GM10266 (cell line): ENCODE results near the gene CFAP107.

Experiments used
- DNase-seq: peaks from one replicate; pipeline ENCODE4 v3.0.0; 2012; ENCODE audit errors: extremely low spot score
- CTCF ChIP-seq: IDR thresholded peaks from 2 replicates; pipeline ENCODE4 v1.5.1; 2012; ENCODE audit warnings: mild to moderate bottlenecking, low read depth; ENCODE audit not compliant: control insufficient read depth, insufficient read depth; ENCODE audit errors: missing control alignments

CFAP107 gene

GRCh38 chr1:12741946-12742345 lies 4.1 kb upstream of the CFAP107 start:
- DNase-seq = no peak
- no peak for TF ChIP-seq CTCF

- no peak for DNase-seq
- TF ChIP-seq CTCF = no peak
These were observed 641 bp upstream of the CFAP107 start for GRCh38 chr1:12745126-12745991.

GRCh38 chr1:12748778-12749355 lies 2.9 kb downstream of the CFAP107 start:
- no peak for DNase-seq
- TF ChIP-seq CTCF = no peak

GRCh38 chr1:12754738-12755137 lies 8.7 kb downstream of the CFAP107 start:
- DNase-seq = no peak
- no peak for TF ChIP-seq CTCF

GRCh38 chr1:12756273-12756672 lies 10.3 kb downstream of the CFAP107 start:
- no peak for DNase-seq
- TF ChIP-seq CTCF = no peak

GRCh38 chr1:12756768-12757413 lies 10.9 kb downstream of the CFAP107 start:
- no peak for DNase-seq
- no peak for TF ChIP-seq CTCF

- TF ChIP-seq CTCF = no peak
- no peak for DNase-seq
These were observed 11.8 kb downstream of the CFAP107 start for GRCh38 chr1:12757836-12758235.
